HG03575 (cell line): Measurements from ENCODE around the gene CEP57L1.
"Not testable (repeated sequence)": the region's sequence is repeated elsewhere in the genome, so short reads cannot be mapped to it uniquely, and the experiment has no call there.

Experiments used
- ATAC-seq: cut with Tn5 transposase; IDR thresholded peaks from one replicate; pipeline ENCODE4 v1.9.1; 2021; ENCODE audit not compliant: unreplicated experiment, insufficient number of reproducible peaks, low FRiP score; ENCODE audit errors: extremely low read depth

The CEP57L1 gene

DNA sequence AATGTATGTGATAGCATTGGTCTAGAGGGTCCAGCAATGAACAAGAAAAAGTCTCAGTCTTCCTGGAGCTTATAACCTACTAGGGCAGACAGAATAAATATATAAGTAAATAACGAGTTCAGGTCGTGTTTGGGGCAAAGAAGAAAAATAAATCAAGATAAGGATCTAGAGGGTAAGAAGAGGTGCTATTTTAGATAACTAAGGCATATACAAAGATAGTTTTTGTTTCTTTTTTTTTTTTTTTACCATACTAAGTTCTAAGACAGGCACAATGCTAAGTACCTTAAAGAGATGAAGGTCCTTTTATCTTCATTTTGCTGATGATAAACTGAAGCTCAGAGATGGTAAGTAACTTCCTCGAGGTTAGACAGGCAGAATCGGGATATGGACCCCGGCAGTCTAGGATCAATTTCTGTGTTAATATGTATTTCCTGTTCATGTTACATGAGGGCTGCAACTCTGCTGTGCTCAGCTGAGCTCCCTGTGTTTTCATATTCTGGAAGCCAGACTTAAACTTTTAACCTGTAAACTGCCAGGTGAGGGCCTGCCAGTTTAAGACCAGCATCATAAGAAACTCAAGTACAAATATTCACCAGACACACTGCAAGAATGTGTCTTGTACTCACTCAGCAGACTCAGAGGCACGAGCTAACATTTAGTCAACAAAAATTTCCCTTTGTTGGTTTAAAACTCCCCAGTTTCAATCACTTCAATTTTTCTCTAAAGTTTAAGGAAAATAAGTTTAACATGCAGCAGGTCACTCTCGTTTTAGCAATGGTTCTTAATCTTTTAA, 24.0 kb upstream of the CEP57L1 start:
- no peak for ATAC-seq

DNA sequence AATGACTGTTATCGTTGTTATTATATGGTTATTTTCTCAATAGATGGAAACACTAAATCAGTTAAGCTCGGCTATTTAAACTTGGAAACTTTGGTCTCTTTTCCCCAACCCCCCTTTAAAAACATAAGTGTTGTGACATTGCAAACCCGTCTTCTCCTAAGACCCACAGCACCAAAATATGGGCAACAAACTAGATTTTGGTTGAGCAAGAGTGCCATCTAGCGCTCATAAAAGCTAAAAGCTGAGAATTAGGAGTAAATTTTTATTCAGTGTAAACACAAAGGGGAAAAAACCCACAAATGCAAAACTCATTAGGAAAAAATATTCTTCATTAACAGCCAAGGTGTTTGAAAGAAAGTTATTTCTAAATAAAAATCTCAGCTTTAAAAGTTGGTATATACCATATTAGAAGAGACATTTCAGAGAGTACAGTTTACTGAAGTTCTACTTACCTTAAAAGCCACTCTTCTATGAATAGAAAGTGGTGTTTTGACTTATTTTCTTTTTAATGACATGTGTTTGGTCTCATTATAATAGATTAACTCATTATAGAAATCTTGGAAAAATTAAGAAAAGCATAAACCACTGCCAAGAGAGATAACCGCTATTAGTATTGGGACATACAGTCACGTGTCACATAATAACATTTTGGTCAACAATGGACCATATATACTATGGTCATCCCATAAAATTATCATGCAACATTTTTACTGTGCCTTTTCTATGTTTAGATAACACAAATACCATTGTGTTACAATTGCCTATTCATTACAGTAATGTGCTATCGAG, 21.8 kb upstream of the CEP57L1 start:
- ATAC-seq = no peak

- ATAC-seq = no peak
Measured at GRCh38 chr6:109074133-109074415, 21.2 kb upstream of the CEP57L1 start.

GRCh38 chr6:109075934-109076333, 19.4 kb upstream of the CEP57L1 start:
- ATAC-seq = no peak

- no peak for ATAC-seq
Measured at GRCh38 chr6:109076377-109076776, 18.9 kb upstream of the CEP57L1 start.

GRCh38 chr6:109079981-109080380, 15.3 kb upstream of the CEP57L1 start:
- ATAC-seq = no peak

GRCh38 chr6:109081026-109081425, 14.3 kb upstream of the CEP57L1 start:
- ATAC-seq = no peak

- ATAC-seq = no peak
Measured at GRCh38 chr6:109081516-109082187, 13.7 kb upstream of the CEP57L1 start.

DNA sequence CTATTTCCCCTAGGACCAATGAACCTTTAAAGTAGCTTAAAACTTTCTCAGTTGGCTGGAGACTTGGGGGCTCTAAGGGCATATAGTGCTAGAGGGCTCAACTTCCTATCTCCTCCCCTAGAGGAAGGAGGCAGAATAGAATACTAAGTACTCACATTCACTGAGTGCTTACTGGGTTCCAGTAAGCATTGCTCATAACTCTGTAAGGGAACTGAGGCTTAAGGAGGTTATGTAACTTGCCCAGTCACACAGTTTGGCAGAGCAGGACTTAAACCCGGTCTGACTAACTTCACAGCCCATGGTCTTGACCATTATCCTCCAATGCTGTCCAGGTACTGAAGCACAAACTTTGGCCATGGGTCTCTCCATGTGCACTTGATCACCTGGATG, 13.1 kb upstream of the CEP57L1 start:
- ATAC-seq = no peak

GRCh38 chr6:109083657-109084056, 11.7 kb upstream of the CEP57L1 start:
- ATAC-seq = no peak

DNA sequence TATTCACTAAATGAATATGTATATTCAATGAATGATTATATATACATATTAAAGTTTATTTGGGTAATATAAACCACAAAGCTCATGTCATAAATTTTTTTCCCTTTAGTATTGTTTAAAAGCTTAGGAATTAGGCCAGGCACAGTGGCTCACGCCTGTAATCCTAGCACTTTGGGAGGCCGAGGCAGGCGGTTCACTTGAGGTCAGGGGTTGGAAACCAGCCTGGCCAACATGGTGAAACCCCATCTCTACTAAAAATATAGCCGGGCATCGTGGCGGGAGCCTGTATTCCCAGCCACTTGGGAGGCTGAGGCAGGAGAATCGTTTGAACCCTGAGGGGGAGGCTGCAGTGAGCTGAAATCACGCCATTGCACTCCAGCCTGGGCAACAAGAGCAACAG, 11.2 kb upstream of the CEP57L1 start:
- not testable (repeated sequence) for ATAC-seq

GRCh38 chr6:109087661-109088264, 7.5 kb upstream of the CEP57L1 start:
- ATAC-seq = no peak

- ATAC-seq = no peak
Measured at GRCh38 chr6:109088995-109089394, 6.3 kb upstream of the CEP57L1 start.

- ATAC-seq = no peak
Measured at GRCh38 chr6:109091314-109092024, 3.8 kb upstream of the CEP57L1 start.

- no peak for ATAC-seq
Measured at GRCh38 chr6:109092074-109092473, 3.2 kb upstream of the CEP57L1 start.

DNA sequence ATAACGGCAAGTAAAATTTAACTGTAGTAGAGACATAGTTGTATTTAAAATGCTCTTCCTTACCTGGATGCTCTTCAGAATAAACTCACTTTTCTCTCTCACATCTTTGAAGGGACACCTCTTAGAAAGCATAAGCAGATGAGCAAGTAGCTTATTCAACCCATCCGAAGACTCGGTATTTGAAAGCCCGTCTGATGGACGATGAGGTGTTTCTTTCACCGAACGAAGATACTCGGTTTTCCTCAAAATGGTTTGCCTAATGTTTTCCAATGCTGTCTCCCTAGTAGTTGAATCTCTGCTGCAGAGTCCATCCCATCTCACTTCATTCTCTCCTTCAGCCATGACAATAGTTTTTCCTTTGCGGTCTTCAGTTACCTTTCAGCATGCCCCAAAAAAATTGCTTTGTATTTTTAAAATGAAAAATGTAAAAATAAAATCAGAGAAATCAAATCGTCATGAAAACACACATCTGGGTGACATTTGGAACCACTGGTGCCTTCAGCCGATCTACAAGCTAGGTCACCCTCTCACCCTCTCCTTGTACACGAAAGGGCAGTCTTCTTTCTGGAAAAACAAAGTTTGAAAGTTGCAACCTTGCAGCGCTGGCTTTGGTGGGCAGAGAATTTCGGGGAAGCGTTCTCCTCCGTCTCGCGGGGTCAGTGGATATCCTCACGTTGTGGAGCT, 1.4 kb upstream of the CEP57L1 start:
- ATAC-seq = peak; percentile 1

DNA sequence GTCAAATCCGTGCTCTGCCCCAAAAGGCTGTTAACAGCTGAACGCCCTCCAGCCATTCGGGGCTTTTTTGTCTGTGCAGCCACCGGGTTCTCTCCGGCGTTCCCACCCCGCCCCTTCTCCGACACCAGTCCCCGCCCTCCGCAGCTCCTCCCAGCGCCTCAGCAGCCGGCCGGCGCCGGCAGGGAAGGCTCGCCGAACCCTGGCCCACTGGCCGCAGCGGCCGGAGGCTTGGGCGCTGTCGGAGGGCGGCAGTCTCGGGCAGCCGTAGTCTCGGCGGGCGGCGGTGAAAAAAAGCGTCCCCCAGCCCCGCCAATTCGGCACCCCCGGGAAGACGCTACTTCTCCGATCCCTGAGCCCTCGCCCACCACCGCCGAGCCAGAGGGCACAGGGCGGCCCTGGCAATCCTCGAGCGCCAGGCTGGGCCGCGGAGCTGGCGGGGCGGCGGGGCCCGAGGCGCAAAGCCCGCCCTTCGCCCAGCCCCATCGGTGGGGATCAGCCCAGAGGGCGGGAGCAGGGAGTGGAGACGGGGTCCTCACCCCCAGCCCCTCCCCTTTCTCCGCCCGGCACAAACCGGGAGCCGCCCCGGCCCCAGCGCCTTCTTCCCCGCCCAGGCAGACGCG, 781 bp upstream of the CEP57L1 start, which contains the start of gene SESN1:
Gene SESN1 (minus strand): TSS at position 431 of the 620 bp plus-strand sequence. CDS start 773 bp downstream, outside the sequence.
- peak; percentile 21 for ATAC-seq

DNA sequence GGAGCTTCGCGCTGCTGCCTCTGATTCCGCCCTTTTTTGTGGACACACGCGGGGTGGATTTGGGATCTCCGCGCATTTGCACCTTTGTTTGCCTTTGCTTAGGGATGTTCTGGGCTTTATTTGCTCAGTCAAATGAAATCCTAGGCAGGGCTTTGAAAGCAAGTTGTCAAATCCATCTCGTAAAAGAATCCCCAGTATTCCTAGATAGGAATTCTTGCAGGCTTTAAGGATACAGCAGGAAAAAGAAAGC, 453 bp downstream of the CEP57L1 start:
- no peak for ATAC-seq
